ENCODE data around the gene RNASE7.

GRCh38 chr14:21056520-21057163 is 14.5 kb downstream of the RNASE7 start:
- TF ChIP-seq CTCF (conservative IDR thresholded peaks at IDR 0.05; ENCODE audit: low read length): no peak
- no peak for TF ChIP-seq EZH2phosphoT487 (IDR thresholded peaks at IDR 0.05; ENCODE audit: borderline replicate concordance, low read depth, low read length)

Measured in OCI-LY7 (cell line).